Fibroblast of gingiva (primary cell): ENCODE data around the gene CKAP2L.
A peak's percentile ranks its signal among the peaks of the same experiment; 100 is the strongest.

Experiments
- DNase-seq: peaks from one replicate; pipeline ENCODE4 v3.0.0-alpha.2; 2011; ENCODE audit warnings: low read depth

The CKAP2L gene

DNA sequence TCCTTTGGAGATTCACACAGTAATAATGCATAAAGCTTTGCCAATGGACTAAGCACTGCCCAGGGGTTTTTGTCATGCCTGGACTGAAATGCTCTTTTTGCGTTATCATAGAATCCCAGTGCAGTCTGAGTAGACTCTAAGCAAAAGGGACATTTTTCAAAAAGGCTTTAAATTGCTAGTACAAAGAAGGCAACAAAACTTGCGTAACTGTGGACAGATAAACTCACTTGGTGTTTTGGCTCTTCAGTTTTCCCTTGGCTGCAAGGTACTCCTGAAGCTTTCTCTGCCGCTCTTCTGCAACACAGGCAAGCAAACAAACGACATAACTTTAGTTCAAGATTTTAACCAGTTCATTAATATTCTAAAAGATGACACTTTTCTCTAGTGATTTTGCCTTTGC, 2.1 kb downstream of the CKAP2L start:
- no peak for DNase-seq

DNA sequence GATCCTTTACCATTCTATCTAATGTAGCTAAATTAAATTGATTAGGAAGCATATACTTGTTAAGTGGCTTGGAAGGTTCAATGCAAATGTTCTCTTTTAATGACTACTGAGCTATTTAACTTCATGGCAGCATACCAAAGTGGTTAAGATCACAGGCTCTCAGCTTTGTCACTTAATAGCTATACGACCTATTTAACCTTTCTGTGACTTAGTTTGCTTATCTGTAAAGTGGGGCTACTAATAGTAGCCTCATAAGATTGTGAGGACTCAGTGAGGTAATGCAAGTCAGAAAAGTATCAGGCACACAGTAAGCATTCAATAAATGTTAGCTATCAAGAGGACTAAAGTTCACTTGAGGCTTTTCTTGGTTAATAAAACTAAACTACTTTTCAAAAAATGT, 4.3 kb downstream of the CKAP2L start:
- no peak for DNase-seq

DNA sequence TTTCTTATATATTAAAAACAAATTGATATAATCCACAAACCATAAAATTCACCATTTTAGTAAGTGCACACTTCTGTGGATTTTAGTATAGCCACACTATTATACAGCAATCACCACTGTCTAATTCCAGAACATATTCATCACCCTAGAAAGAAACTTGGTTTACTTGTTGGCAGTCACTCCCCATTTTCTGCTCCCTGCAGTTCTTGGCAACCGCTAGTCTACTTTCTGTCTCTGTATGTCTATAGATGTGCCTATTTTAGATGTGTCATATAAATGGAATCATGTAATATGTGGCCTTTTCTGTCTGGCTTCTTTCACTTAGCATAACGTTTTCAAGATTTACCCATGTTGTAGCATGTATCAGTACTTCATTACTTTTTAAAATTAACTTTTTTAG, 5.7 kb downstream of the CKAP2L start:
- DNase-seq, result no peak

DNA sequence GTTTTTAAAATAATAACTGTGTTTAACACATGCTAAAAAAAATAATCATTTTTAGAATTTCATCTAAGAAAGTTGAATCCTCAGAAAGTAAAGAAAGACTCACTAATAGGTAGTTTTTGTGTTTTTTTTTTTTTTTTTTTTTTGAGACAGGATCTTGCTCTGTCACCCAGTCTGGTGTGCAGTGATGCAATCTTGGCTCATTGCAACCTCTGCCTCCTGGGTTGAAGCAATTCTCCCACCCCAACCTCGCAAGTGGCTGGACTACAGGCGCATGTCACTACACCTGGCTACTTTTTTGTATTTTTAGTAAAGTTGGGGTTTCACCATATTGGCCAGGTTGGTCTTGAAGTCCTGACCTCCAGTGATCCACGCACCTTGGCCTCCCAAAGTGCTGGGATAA, 7.1 kb downstream of the CKAP2L start:
- peak; percentile 30 for DNase-seq

DNA sequence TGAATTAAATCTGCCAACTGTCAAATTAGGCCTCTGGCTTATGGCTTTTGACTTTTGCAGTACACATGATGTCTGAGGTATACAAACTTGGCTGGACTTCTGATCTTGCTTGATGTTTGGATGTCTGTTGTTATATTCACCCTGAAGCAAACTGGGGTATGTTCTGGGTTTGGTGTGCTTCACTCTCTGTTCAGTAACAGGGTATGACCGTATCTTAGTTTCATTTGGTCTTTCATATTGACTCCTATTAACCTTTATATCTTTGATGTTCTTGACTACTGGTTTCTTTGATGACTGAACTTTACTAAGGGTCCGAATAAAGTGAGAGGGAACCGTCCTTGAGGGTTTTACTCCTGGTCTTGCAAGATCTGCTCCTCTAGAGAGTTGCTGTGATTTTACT, 8.2 kb downstream of the CKAP2L start:
- no peak for DNase-seq

DNA sequence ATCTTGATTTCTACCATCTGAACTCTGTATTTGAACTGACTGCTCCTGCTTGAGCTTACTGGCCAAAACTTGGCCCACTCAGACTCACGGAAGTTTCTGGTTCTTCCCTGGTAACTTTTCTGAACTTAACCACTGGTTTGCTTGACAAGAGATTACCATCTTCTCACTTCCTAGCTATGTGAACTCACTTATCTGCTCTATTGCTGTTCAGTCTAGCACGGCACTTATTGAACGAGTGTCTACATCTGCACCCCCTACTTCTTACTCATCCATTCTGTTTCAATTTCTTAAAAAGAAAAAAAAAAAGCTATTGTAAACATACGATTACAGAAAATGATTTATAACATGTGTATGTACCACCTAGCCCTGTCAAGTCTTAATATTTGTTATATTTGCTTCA, 9.0 kb downstream of the CKAP2L start:
- DNase-seq, result no peak

DNA sequence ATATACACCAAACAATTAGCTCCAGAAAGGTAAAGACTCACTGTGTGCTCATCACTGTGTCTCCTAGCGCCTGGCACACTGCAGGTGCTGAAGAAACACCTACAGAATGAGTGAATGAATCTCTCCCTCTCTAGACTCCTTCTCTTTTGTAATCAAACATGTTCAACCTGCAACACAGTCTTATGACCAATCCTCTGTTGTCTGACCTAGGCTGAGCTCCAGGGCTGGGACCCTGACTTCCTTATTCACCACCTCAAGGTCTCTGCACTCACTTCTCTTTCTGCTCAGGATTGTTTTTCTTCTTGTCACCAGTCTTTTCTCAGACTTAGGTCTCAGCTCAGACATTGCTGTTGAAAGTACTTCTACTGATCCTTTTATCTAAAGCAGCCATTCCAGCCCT, 9.8 kb downstream of the CKAP2L start:
- no peak for DNase-seq

DNA sequence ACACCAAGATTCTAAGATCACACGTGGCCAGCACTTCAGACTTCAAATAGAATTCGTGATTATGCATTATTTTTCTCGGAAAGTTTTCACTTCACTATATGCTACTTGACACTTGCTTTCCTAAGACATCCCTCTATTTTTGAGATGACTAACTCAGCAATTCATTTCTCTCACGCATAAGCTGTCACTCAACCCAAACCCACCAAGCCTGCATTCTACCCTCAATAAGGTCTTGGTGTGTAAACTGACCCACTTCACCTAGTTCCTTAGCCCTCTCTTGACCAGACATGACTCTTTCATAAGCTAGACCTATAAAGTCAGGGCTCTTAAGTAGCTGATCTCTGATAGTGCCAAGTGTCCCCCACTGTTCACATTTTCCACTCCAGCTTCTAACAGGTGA, 11.7 kb downstream of the CKAP2L start:
- no peak for DNase-seq

DNA sequence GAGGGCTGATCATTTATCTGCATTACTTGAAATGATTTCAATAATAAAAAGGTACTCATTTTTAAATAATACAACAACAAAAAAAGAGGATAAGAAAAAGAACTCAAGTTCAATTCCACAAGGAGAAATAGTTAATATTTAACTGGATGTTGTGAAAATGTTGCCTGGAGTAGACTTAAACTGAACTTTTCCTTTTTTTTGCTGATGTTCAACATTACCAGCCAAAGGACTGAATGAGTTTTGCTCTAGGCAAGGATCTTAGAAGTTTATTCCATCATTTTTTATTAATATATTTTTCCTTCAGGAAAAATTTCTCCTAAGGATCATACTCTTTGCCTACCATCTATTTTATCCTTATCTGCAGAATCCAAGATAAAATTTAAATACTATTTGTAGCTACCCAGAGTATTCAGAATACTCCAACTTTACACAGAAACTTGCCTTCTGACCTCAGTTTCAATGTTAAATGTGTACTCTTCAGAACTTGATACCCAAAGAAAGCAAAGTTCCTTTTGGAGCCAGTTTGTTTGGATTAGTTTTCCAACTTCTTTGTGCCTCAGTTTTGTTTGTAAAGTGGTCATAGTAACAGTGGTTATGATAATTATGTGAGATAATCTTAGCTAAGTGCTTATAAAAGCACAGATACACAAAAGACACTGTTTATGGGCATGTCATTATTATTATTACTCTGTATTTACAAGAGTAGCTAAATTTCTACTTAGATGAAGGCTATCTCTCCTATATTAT, 12.8 kb downstream of the CKAP2L start:
- no peak for DNase-seq

DNA sequence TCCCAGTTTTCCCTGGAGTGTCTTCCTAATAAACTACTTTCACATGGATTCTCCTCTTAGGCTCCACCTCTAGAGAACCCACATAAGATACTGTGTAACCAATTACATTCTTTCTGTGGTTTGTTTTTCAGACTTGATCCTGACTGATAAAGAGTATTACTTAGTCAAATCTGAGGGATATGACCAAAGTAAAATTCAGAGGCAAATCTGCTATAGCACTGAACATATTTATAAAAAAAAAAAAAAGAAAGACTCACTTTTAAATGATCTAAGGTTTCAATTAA, 13.9 kb downstream of the CKAP2L start:
- no peak for DNase-seq

DNA sequence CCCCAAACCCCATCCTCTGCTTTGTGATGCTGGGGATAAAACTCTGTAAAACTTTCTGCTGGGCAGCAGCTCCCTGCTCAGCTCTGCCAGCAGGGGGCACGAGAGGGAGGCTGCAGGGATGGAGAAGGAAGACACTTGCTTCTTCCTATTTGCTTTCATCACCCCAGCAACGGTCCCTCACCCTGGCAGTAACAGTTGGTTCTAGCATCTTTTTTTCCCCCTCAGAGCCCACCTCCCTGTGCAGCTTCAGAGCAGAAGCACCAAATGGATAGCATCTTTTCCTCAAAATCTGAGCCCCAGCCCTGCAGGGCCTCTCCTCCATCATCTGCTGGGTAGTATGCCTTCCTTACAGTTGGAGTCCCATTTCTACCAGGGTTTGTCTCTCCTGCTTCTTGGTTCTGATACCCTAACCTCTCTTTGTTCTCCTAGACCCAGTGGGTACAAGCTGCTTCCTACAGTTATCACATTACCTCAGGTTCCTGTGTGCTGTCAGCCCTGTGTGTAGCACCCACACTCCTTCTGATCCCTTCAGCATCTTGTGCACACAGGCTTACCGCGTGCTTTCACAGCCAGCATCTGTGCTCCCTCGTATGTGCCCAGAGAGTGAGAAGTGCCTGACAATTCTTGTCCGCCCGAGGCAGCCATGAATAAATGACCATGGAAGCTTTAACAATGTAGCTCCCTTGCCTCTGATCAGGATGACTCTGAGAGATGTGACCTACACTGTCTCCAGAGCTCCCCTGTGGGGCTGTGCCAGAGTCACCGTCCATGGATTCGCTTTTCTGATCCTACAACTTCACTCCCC, 14.5 kb downstream of the CKAP2L start:
- peak; percentile 74 for DNase-seq

DNA sequence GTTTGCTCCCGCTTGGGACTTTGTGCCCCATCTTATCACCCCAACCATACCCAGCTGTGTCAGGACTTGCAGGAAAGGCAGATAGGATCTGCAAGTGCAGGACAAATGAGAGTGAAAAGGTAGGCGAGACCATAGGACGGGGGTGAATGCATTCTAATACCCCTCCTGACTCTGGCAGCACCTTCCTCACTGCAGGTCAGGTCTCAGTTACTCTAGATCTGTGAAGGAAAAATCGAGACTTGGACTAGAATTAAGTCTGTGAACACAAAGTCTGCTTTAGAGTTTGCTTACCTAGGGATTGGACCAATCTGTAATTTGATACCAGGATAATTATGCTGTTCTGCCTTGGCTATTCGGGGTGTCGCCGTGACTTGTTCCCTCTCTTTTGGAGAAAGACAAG, 23.9 kb downstream of the CKAP2L start:
- no peak for DNase-seq

DNA sequence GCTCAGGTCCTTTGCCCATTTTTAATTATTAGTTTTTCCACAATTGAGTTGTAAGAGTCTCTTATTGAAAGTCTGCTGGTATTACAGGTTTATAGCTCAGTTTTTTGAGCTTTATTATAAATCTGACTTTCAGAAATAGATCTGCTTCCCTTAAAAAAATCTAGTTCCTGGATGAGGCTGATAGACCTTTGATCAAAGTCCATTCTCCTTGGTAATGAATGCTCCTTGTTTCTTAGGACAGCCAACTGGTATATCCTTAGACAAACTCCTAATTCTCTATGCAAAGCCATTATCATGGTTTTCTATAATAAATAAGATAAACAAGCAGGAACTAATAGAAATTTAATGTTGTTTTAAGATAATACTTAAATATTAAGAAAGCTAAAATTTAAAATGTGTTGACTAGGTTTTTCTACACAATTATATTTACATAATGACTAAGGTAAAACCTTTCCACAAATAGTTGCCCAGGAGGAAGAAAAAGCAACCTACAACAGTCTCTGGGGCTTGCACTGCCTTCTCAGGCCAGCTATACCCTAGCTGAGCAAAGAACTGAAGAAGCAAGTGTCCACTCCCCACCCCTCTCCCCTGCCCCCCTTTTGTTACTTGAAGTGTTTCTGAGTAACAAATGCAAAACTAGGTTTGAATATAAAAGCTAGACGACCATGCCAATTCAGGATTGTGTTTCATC, 26.7 kb downstream of the CKAP2L start:
- DNase-seq, result no peak

DNA sequence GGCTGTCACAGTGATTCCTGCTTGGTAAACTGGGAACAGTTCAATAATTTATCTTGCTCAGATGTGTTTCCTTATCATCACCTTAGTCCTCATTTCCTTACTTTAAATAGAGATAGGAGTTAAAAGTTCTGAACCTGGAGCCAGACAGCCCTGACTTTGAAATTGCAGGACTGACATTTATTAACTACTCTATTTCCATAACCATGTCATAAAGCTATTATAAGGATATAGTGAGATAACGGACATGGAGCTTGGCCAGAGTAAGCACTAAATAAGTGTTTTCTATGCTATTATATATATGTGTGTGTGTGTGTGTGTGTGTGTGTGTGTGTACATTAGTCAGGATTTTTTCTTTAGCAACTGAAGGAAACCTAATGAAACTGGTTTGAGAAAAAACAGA, 30.5 kb downstream of the CKAP2L start:
- no peak for DNase-seq

DNA sequence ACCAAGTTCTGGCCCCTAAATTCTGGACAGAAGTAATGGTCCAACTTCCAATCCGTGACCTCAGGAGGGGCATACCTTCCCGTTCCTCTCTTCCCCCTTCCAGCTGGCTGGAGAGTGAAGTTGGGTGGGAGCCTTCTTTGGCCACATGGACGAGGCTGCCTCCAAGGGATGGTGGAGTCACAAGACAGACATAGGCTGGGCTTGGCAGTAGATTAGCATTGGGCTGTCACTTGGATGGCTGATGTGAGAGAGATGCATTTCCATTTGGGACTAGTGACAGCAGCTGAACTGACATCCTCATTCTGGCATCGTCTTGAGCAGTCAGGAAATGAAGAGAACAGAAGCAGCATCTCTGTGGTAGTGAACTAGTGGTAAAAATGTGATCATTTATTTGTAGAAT, 31.0 kb downstream of the CKAP2L start:
- DNase-seq, result no peak

DNA sequence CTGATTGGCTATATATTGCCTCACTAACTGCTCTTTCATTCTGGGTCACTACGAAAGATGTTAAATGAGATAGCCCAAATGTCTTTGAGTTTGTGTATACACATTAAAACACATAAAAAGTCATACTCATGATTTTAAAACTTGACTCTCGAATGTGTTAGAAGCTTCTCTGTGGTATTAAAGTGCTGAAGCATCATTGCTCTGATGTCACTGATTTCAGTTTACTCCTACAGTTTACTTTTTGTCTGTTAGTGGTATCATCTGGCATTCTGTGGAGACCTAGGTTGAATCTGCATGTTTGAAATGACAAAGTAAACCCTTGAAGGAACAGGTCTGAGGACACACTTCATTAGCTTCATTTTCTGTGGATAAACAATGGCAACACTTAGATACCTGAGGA, 32.9 kb downstream of the CKAP2L start:
- DNase-seq, result no peak

DNA sequence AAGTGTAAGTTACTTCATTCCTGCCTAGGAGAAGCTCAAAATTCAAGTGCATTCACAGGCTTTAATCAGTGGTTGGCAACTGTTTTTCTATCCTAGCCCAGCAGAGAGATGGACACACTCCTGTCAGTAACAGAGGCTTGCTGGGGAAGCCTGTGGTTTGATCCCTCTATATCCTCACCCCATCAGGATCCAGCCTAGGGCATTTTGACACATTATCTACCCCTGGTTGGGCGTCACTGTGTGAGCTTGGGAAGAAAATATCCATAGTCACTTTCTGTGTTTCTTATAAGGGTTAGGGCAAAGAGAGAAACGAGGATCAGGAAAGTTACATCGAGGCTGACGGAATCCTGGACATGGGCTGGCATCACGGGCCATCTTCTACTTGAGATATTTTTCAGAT, 33.6 kb downstream of the CKAP2L start:
- no peak for DNase-seq

DNA sequence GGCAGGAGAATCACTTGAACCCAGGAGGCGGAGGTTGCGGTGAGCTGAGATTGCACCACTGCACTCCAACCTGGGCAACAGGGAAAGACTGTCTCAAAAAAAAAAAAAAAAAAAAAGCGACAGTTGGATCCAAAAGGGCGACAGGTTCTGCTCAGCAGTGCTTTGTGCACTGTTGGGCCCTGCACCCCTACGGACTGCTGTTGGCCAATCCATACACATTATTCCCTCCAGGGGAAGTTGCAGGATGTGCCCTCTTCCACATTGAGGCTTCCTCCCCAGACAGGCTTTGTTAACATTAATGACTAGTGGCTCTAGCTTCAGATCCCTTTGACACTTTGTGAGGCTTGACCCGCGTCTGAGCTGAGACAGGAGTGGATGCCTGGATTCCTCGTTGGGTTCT, 34.2 kb downstream of the CKAP2L start:
- no peak for DNase-seq

DNA sequence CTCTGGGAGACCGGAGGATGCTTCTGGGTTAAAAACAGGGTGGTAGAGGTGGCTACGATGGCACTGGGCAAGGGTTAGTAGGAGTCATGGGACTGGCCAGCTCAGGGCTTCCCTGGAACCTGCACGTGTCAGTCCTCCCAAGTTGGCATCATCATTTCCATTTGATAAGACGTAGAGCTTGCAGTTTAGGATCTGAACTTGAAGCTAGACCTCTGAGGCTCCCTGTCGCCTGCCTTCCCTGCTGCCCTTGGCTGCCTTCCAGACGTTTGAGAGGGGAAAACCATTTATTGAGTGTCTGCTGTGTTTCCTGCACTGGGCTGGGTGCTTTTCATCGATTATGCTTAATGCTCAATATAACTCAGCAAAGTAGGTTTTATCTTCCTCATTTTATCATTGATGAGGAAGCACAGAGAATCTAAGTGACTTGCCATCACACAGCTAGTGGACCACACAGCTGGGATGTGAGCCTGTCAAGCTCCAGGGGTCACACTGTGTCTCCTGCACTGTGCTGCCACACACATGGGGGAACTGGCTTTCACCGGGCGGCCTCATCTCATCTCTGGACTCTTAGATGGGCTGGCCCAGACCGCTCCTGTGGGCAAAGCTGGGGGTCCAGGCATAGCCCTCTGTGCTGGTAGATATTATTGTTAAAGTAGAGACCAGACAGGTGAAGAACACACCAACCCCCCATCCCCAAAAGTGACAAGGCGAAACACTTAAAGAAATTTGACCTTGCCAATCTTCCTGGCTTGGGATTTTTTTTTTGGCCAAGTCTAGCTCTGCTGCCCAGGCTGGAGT, 35.8 kb downstream of the CKAP2L start:
- no peak for DNase-seq

DNA sequence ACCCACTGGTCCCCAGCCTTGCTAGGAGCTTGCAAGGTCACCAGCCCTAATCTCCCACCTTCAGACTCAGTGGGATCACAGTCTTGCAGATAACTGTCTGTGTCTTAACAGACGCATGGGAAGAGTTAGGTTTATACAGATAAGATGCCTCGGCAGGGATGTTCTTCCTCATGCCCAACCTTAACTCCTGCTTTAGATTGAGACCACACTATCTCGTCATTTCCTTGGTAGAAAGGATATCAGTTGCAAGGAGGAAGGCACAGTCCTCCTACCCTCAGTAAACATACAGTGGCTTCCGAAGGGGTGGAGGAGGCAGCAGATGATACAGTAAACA, 36.4 kb downstream of the CKAP2L start:
- no peak for DNase-seq

DNA sequence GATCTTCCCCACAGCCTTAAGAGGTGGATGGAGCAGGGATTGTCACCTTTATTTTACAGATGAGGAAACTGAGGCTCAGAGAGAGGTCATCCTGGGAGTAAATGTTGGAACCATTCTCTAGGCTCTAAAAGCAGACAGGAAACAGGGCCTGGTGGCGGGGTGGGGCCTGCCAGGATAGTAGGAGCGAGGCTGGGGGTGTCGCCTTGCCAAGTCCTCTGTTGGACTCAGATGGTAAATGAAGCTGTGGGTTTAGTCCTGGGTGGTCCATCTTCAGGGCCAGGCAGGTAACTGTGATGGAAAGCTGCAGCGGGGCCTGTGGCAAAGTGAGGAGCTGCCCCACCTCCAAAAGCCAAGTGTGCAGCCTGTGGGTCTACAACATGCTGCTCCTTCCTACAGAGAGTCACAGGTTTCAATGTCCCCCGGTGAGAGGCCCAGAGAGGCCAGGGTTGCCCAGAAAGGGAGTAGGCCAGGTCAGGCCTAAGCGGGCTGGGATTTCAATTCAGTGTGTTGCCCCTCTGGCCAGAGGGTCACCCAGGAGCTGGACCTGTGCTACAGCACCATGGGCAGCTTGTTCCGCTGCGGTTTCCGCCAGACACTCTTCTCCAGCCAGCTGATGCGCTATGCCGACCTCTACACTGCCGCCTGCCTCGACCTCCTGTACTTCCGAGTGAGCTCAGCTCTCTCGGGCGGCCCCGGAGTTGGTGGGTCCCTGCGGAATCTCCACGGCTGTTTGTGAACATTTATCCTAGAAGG, 37.0 kb downstream of the CKAP2L start:
- DNase-seq, result no peak
